H1 (cell line): ENCODE measurements around the gene CXorf49. TPM values are rescaled to one million over a fixed set of nuclear protein-coding genes. Genes with fewer than 3 reads are reported as not detected.

ENCODE experiments used
- CEBPB ChIP-seq: IDR thresholded peaks from 2 replicates; pipeline ENCODE4 v1.6.1; 2012; ENCODE audit warnings: low read depth, low read length
- CTBP2 ChIP-seq: IDR thresholded peaks from 2 replicates; pipeline ENCODE4 v1.7.0; 2011; ENCODE audit warnings: borderline replicate concordance, mild to moderate bottlenecking, moderate library complexity, mixed read lengths, low read length; ENCODE audit not compliant: insufficient read depth, insufficient read length
- POU5F1 ChIP-seq: IDR thresholded peaks from 2 replicates; pipeline ENCODE4 v1.6.1; 2011; ENCODE audit warnings: low read depth, mild to moderate bottlenecking, low read length, moderate library complexity
- RXRA ChIP-seq: IDR thresholded peaks from 2 replicates; pipeline ENCODE4 v1.6.1; 2011; ENCODE audit warnings: low read depth, mild to moderate bottlenecking, low read length, moderate library complexity; ENCODE audit not compliant: insufficient read depth
- SP1 ChIP-seq: IDR thresholded peaks from 2 replicates; pipeline ENCODE4 v1.6.1; 2011; ENCODE audit warnings: low read depth, low read length
- SRF ChIP-seq: IDR thresholded peaks from 2 replicates; pipeline ENCODE4 v1.6.1; 2011; ENCODE audit warnings: mild to moderate bottlenecking, low read depth, low read length, moderate library complexity
- SUZ12 ChIP-seq: fragments of 200-600 bp; sonication (generic); IDR thresholded peaks from 2 replicates; pipeline ENCODE4 v1.6.1; 2012; ENCODE audit warnings: mild to moderate bottlenecking, inconsistent platforms, low read length, moderate library complexity, mixed read lengths
- polyA plus RNA-seq, 7 experiments: library from polyadenylated mRNA; depleted of rRNA in 3 of 7; stranded (reverse) in 5 of 7; unstranded in 2 of 7; fragments of >200 nt in 5 of 7; fragments of 200-250 nt in 2 of 7; gene quantifications; 1 replicate in 5 of 7; 2 replicates in 1 of 7; 4 replicates in 1 of 7; pipeline versions ENCODE4 v1.2.1 to v1.2.3, GENCODE V29; 2011 to 2013; ENCODE audit warnings: missing spikeins in 2 of 7, mixed read lengths in 2 of 7
- total RNA-seq: library from RNA; stranded (reverse); fragmentation: NEBNext Ultra II Directional; extraction: Animal tissue kit (Norgen Biotek cat#: 25700); gene quantifications from 2 replicates; pipeline ENCODE4 v1.2.1, GENCODE V29; 2021

The CXorf49 gene
- total and polyA plus RNA-seq, 2 of the 8 experiments (the other 6 are each of a cell fraction or from before 2014, with no cell fraction given): not detected

- TF ChIP-seq POU5F1 (no peak), RXRA (no peak), SP1 (no peak), SRF (no peak), SUZ12 (no peak), CEBPB (no peak), CTBP2 (no peak)
Measured at GRCh38 chrX:71668248-71668595, 49.9 kb downstream of the CXorf49 start (continued).
